Gastroesophageal sphincter (tissue), 4 donors: ENCODE results near the gene MPDZ. TPM values are rescaled to one million over a fixed set of nuclear protein-coding genes. Genes with fewer than 3 reads are reported as not detected.
A peak's percentile ranks its signal among the peaks of the same experiment; 100 is the strongest.

Source experiments
- ATAC-seq: fragments of 150-250 bp; one replicate; pipeline ENCODE4 v1.9.1; 2016; ENCODE audit warnings: mild to moderate bottlenecking, moderate library complexity
- H3K27ac ChIP-seq, 4 donors: fragments of 200-600 bp; sonication (generic) in 3 of 4; 1 replicate in 3 of 4; 2 replicates in 1 of 4; pipeline ENCODE4 v1.5.1; 2016 to 2019
- H3K27me3 ChIP-seq: fragments of 200-600 bp; sonication (generic); one replicate; pipeline ENCODE4 v1.5.1; 2019
- H3K36me3 ChIP-seq, 2 donors: fragments of 200-600 bp; sonication (generic); one replicate each; pipeline ENCODE4 v1.5.1; 2019; ENCODE audit warnings: control low read depth in 1 of 2
- H3K4me1 ChIP-seq, 3 donors: fragments of 200-600 bp; sonication (generic); 1 replicate in 2 of 3; 2 replicates in 1 of 3; pipeline ENCODE4 v1.5.1; 2016 to 2019; ENCODE audit warnings: control low read depth in 2 of 3
- H3K4me3 ChIP-seq, 2 donors: fragments of 200-600 bp; sonication (generic); one replicate each; pipeline ENCODE4 v1.5.1; 2019; ENCODE audit warnings: mild to moderate bottlenecking in 1 of 2, moderate library complexity in 1 of 2
- H3K9me3 ChIP-seq, 3 donors: fragments of 200-600 bp; sonication (generic); one replicate each; pipeline ENCODE4 v1.5.1; 2017 to 2019; ENCODE audit warnings: control low read depth in 2 of 3
- EP300 ChIP-seq: sonication (generic); formaldehyde crosslinking; IDR thresholded peaks from one replicate; pipeline ENCODE4 v1.6.1; 2017; ENCODE audit warnings: antibody characterized with exemption, mild to moderate bottlenecking
- POLR2A ChIP-seq, 2 donors: fragments of 450-650 bp; IDR thresholded peaks; one replicate each; pipeline ENCODE4 v1.6.1; 2017; ENCODE audit warnings: antibody characterized with exemption in 2 of 2, mild to moderate bottlenecking in 2 of 2, moderate library complexity in 1 of 2
- POLR2AphosphoS5 ChIP-seq: sonication (generic); formaldehyde crosslinking; IDR thresholded peaks from one replicate; pipeline ENCODE4 v1.6.1; 2017; ENCODE audit warnings: antibody characterized with exemption
- WGBS, 2 donors: methylation state at CpG; one replicate each; pipeline ENCODE4 v1.1.5; 2018; ENCODE audit warnings: low coverage in 1 of 2; 5-methylcytosine and 5-hydroxymethylcytosine counted together
- total RNA-seq, 4 donors: library from RNA; depleted of rRNA; stranded (reverse); fragments of >200 nt; gene quantifications; one replicate each; pipeline ENCODE4 v1.1.0, GENCODE V29; 2016
- TF ChIP-seq, protein P1 (sequence below), 4 experiments: fragments of 200-600 bp in 2 of 4; fragments of 450-650 bp in 2 of 4; sonication (generic) in 1 of 4; IDR thresholded peaks; one replicate each; pipeline ENCODE4 v1.5.1; 2017 to 2019; ENCODE audit warnings: antibody characterized with exemption in 4 of 4, mild to moderate bottlenecking in 2 of 4, moderate library complexity in 2 of 4

MPDZ gene
- total RNA-seq, 4 donors from 2014 or later = 71.8 to 102 (median 81.2) TPM

DNA sequence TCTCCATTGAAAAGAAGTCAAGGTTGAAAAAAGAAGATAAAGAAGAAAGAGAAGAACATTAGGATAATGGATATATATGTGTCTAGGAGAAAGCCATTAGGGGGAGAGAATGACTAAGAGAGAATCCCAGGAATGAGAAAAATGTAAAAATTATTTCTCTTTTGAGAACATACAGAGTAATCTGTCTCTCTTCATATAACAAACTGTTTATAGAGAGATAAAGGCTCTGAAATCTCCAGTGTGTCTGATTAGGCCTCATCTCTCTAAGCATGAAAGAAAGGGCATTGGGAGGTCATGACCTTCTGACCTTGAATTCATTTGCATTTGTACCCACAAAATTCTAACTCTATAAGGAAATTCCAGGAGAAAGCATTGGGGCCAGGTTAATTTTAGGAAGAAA, 3.5 kb upstream of the MPDZ start:
- no peaks in the 10 kb centered on the region for H3K27me3 ChIP-seq
- H3K36me3 ChIP-seq = no peaks in the 10 kb centered on the region
- ATAC-seq = no peak
- no peak overlapping the region for H3K27ac ChIP-seq
- H3K4me1 ChIP-seq = peaks cover 0 to under 1% (median 0%) of the 10 kb centered on the region in 3 donors
- H3K4me3 ChIP-seq = no peak overlapping the region
- no peaks in the 10 kb centered on the region for H3K9me3 ChIP-seq
- TF ChIP-seq EP300 (no peak), POLR2A (IDR thresholded peaks at IDR 0.05) (no peak), POLR2AphosphoS5 (no peak)
- TF ChIP-seq, protein P1, sequence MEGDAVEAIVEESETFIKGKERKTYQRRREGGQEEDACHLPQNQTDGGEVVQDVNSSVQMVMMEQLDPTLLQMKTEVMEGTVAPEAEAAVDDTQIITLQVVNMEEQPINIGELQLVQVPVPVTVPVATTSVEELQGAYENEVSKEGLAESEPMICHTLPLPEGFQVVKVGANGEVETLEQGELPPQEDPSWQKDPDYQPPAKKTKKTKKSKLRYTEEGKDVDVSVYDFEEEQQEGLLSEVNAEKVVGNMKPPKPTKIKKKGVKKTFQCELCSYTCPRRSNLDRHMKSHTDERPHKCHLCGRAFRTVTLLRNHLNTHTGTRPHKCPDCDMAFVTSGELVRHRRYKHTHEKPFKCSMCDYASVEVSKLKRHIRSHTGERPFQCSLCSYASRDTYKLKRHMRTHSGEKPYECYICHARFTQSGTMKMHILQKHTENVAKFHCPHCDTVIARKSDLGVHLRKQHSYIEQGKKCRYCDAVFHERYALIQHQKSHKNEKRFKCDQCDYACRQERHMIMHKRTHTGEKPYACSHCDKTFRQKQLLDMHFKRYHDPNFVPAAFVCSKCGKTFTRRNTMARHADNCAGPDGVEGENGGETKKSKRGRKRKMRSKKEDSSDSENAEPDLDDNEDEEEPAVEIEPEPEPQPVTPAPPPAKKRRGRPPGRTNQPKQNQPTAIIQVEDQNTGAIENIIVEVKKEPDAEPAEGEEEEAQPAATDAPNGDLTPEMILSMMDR (IDR thresholded peaks at IDR 0.05) = no peak

DNA sequence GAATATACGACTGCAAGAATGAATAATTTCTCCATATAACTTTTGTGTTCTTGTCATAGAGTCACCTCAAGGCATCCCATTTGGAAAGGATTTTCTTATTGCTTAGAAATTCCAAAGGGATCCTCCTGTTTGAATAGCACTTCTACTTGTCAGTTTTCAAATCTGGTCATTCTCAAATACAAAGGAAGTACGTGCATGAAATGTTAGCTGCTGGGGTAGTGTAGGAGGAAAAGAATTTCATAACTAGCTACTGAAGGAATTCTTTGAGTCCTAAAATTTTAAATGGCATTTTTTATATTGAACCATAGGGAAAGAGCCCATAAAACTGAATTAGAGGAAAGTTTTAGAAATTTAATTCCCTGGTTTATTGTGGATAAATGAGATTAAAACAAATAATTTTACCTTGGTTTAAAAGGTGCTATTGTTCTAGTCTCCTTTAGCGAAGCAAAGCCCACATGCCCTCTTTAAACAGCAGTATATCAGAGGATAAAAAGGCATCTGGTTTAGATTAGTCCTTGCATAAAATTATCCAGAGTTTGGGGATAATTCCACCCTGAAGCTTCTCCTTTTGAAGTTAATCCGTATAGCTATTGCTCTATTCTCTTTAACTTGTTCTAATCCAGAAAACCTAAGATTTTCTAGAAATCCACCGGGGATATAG, 2.0 kb upstream of the MPDZ start:
- WGBS, 2 donors = 68 to 75% methylated on average over 5 of the region's 5 CpGs
- peaks cover 0 to 16% (median 0%) of the 10 kb centered on the region in 3 donors for H3K4me1 ChIP-seq
- no peak overlapping the region for H3K4me3 ChIP-seq
- H3K9me3 ChIP-seq = no peaks in the 10 kb centered on the region
- H3K27me3 ChIP-seq = no peaks in the 10 kb centered on the region
- no peak for ATAC-seq
- no peak for TF ChIP-seq POLR2AphosphoS5
- no peak for TF ChIP-seq POLR2A (IDR thresholded peaks at IDR 0.05)
- no peak for TF ChIP-seq EP300
- TF ChIP-seq, protein P1 (IDR thresholded peaks at IDR 0.05) = no peak
- H3K27ac ChIP-seq = peak overlapping the region in 1 of 4 donors; percentile 38
- H3K36me3 ChIP-seq = no peaks in the 10 kb centered on the region

DNA sequence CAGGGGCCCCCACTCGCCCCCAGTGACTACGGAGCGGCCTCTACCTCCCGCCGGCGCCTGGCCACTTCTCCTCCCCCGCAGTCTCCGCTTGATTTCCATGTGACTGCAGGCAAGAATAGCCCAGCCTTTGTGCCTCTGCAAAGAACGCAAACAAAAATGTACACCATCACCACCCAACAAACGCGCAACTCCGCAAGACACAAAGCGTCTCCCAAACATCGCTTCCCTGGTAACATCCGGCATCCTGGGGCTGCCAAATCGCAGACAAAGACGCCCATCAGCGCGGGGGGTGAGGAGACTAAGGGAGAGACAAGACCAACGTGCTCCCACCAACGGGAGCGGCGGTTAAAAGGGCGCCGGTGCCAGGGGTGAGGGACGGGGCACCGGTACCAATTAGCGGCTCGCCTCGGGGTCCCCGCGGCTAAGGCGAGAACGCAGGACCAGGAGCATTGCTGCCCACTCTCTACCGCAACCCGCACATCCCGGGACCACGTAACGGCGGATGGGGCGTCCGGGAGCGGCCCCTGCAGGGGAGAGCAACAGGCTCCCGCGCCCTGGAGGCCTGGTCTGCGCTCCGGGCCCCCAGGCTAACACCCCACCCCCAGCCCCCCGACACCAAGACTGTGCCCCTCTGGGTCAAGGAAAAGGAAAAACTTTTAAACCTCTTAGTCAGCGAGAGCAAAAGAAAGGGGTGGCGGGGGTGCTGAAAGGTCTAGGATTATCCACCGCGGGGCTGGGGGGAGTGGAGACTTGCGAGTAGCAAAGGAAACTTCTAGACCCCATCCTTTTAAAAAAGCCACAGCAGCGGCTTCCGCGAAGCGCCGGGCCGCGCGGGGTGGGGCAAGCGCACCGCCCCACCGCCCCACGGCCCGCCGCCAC, 885 bp downstream of the MPDZ start:
- Histone ChIP-seq H3K9me3 (no peaks in the 10 kb centered on the region), H3K4me3 (peak overlapping the region; percentile 72 to 84), H3K27ac (peak overlapping the region; percentile 94 to 97 (median 95)), H3K4me1 (peaks cover 4 to 40% (median 12%) of the 10 kb centered on the region in 3 donors), H3K36me3 (no peaks in the 10 kb centered on the region), H3K27me3 (no peaks in the 10 kb centered on the region)
- no peak for TF ChIP-seq EP300
- TF ChIP-seq, protein P1 (IDR thresholded peaks at IDR 0.05) = peak in 1 of 4 experiments; percentile 50
- TF ChIP-seq POLR2A (IDR thresholded peaks at IDR 0.05) = peak; percentile 24 to 29
- peak; percentile 30 for TF ChIP-seq POLR2AphosphoS5
- ATAC-seq = peak; percentile 60
- WGBS, 2 donors = 0% methylated on average over 9 of the region's 67 CpGs; no CpG with 5 or more reads in 1 of the 2 donors

DNA sequence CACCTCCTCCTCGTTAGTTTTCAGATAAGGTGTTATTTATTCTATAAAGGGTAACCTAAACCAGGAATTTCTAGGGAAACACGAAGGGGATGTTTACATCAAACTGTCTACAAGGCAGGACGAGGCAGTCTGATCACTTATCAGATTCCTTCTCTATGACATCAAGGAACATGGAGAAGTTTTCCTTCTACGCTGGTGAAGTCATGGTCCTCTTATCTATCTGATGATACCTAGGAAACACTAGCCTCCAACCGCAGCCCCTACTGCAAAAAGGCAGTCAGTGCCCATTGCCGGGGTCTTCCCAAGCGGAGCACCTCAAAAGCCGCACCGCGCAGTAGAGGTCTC, 1.5 kb downstream of the MPDZ start:
- Histone ChIP-seq H3K4me1 (peaks cover 4 to 40% (median 12%) of the 10 kb centered on the region in 3 donors), H3K27ac (peak overlapping the region; percentile 94 to 97 (median 95)), H3K4me3 (peak overlapping the region; percentile 72 to 84), H3K36me3 (no peaks in the 10 kb centered on the region), H3K9me3 (no peaks in the 10 kb centered on the region), H3K27me3 (no peaks in the 10 kb centered on the region)
- no peak for TF ChIP-seq EP300
- no peak for TF ChIP-seq POLR2A (IDR thresholded peaks at IDR 0.05)
- TF ChIP-seq, protein P1 (IDR thresholded peaks at IDR 0.05) = no peak
- no peak for TF ChIP-seq POLR2AphosphoS5
- 27 to 30% methylated on average over 3 of the region's 10 CpGs for WGBS, 2 donors
- no peak for ATAC-seq
